ENCODE data around the gene RNF183. TPM values are rescaled to one million over a fixed set of nuclear protein-coding genes. Genes with fewer than 3 reads are reported as not detected.

The RNF183 gene
- total and polyA plus RNA-seq, 9 of the 15 experiments (the other 6 are each of a cell fraction or from before 2014, with no cell fraction given), result 0.04 to 2.0 (median 0.16) TPM; not detected in 5

DNA sequence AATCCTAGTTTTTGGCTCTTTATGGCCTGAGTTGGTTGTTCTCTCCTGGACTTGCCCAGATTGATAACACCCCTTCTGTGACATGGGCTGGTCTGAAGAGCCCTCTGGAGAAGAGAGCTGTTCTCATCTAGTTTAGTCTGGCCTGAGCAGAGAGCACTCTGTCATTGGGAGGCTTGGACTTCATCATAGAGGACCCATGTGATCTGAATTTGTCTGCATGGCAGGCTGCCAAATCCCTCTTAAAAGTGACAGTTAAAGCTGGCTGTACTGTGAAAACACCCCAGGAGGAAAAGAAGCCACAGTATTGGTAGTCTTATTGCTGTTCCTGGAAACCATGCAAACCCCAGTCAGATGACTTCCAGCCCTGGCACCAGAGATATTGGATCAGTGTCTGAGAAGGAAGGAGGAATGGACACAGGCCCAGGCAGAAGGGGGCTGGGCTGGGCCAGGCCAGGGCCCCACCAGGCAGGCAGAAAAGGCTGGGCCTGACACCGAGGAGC lies 40.6 kb upstream of the RNF183 start (continued):
- TF ChIP-seq, protein P1, sequence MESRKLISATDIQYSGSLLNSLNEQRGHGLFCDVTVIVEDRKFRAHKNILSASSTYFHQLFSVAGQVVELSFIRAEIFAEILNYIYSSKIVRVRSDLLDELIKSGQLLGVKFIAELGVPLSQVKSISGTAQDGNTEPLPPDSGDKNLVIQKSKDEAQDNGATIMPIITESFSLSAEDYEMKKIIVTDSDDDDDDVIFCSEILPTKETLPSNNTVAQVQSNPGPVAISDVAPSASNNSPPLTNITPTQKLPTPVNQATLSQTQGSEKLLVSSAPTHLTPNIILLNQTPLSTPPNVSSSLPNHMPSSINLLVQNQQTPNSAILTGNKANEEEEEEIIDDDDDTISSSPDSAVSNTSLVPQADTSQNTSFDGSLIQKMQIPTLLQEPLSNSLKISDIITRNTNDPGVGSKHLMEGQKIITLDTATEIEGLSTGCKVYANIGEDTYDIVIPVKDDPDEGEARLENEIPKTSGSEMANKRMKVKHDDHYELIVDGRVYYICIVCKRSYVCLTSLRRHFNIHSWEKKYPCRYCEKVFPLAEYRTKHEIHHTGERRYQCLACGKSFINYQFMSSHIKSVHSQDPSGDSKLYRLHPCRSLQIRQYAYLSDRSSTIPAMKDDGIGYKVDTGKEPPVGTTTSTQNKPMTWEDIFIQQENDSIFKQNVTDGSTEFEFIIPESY (CRISPR knock-in tag; IDR thresholded peaks at IDR 0.05), result no peak
- TF ChIP-seq JUNB (CRISPR knock-in tag; conservative IDR thresholded peaks at IDR 0.05), result no peak
- no peak for TF ChIP-seq SRSF7 (optimal IDR thresholded peaks at IDR 0.05; ENCODE audit: low read depth, low read length)
- TF ChIP-seq, protein P2, sequence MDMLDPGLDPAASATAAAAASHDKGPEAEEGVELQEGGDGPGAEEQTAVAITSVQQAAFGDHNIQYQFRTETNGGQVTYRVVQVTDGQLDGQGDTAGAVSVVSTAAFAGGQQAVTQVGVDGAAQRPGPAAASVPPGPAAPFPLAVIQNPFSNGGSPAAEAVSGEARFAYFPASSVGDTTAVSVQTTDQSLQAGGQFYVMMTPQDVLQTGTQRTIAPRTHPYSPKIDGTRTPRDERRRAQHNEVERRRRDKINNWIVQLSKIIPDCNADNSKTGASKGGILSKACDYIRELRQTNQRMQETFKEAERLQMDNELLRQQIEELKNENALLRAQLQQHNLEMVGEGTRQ (CRISPR knock-in tag; IDR thresholded peaks at IDR 0.05), result peak; percentile 45
- no peak for TF ChIP-seq ZFP1 (CRISPR knock-in tag; IDR thresholded peaks at IDR 0.05)
- TF ChIP-seq, protein P3, sequence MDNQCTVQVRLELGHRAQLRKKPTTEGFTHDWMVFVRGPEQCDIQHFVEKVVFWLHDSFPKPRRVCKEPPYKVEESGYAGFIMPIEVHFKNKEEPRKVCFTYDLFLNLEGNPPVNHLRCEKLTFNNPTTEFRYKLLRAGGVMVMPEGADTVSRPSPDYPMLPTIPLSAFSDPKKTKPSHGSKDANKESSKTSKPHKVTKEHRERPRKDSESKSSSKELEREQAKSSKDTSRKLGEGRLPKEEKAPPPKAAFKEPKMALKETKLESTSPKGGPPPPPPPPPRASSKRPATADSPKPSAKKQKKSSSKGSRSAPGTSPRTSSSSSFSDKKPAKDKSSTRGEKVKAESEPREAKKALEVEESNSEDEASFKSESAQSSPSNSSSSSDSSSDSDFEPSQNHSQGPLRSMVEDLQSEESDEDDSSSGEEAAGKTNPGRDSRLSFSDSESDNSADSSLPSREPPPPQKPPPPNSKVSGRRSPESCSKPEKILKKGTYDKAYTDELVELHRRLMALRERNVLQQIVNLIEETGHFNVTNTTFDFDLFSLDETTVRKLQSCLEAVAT (IDR thresholded peaks at IDR 0.05), result peak in 1 of 2 experiments; percentile 97; a peak in 2 of 4 replicates
- peak; percentile 72 for TF ChIP-seq ZFX (CRISPR knock-in tag; IDR thresholded peaks at IDR 0.05)
- TF ChIP-seq NRF1 (conservative IDR thresholded peaks at IDR 0.05 in 1 of 2, IDR thresholded peaks at IDR 0.05 in 1 of 2), result peak; percentile 38 to 57; a peak in 3 of 4 replicates
- TF ChIP-seq, protein P4, sequence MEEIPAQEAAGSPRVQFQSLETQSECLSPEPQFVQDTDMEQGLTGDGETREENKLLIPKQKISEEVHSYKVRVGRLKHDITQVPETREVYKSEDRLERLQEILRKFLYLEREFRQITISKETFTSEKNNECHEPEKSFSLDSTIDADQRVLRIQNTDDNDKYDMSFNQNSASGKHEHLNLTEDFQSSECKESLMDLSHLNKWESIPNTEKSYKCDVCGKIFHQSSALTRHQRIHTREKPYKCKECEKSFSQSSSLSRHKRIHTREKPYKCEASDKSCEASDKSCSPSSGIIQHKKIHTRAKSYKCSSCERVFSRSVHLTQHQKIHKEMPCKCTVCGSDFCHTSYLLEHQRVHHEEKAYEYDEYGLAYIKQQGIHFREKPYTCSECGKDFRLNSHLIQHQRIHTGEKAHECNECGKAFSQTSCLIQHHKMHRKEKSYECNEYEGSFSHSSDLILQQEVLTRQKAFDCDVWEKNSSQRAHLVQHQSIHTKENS (CRISPR knock-in tag; IDR thresholded peaks at IDR 0.05), result no peak
- TF ChIP-seq SMARCE1 (IDR thresholded peaks at IDR 0.05), result 0 out of 2 replicates have a peak, but pooled peaks have one; percentile 33
- no peak for TF ChIP-seq MYNN (IDR thresholded peaks at IDR 0.05)
- no peak for TF ChIP-seq MYNN (CRISPR knock-in tag; IDR thresholded peaks at IDR 0.05)
- peak in 1 of 2 experiments; percentile 71; a peak in 1 of 4 replicates for TF ChIP-seq RCOR1 (IDR thresholded peaks at IDR 0.05; ENCODE audit: borderline replicate concordance in 1 of 2, low read depth in 2 of 2, low read length in 2 of 2)
- TF ChIP-seq KLF1 (tag; IDR thresholded peaks at IDR 0.05), result no peak
- TF ChIP-seq, protein P5, sequence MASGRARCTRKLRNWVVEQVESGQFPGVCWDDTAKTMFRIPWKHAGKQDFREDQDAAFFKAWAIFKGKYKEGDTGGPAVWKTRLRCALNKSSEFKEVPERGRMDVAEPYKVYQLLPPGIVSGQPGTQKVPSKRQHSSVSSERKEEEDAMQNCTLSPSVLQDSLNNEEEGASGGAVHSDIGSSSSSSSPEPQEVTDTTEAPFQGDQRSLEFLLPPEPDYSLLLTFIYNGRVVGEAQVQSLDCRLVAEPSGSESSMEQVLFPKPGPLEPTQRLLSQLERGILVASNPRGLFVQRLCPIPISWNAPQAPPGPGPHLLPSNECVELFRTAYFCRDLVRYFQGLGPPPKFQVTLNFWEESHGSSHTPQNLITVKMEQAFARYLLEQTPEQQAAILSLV (tag; IDR thresholded peaks at IDR 0.05), result no peak
- TF ChIP-seq, protein P6, sequence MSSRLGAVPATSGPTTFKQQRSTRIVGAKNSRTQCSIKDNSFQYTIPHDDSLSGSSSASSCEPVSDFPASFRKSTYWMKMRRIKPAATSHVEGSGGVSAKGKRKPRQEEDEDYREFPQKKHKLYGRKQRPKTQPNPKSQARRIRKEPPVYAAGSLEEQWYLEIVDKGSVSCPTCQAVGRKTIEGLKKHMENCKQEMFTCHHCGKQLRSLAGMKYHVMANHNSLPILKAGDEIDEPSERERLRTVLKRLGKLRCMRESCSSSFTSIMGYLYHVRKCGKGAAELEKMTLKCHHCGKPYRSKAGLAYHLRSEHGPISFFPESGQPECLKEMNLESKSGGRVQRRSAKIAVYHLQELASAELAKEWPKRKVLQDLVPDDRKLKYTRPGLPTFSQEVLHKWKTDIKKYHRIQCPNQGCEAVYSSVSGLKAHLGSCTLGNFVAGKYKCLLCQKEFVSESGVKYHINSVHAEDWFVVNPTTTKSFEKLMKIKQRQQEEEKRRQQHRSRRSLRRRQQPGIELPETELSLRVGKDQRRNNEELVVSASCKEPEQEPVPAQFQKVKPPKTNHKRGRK (tag; IDR thresholded peaks at IDR 0.05), result no peak
- peak; percentile 60; the same call in 1 of the 2 replicates for TF ChIP-seq RAD51 (IDR thresholded peaks at IDR 0.05; ENCODE audit: borderline replicate concordance, low read depth)
- 0 out of 2 replicates have a peak, but pooled peaks have one; percentile 15 for TF ChIP-seq EP400 (IDR thresholded peaks at IDR 0.05)
